CD4-positive, alpha-beta T cell (primary cell): Measurements from ENCODE around the gene SLC25A13. TPM values are rescaled to one million over a fixed set of nuclear protein-coding genes. Genes with fewer than 3 reads are reported as not detected.

Experiments
- ATAC-seq: fragments of 200-7000 bp; cut with Tn5 transposase; one replicate; pipeline ENCODE4 v1.10.0; 2022; ENCODE audit warnings: mild to moderate bottlenecking; ENCODE audit not compliant: poor library complexity
- CTCF ChIA-PET: fragments of 350-600 bp; sonication (Branson Sonifier 250); formaldehyde crosslinking; loops from one replicate; lab custom pipeline; 2021; ENCODE audit warnings: antibody characterized with exemption, inconsistent platforms; lab: Charles Lee
- POLR2A ChIA-PET: fragments of 350-600 bp; sonication (Branson Sonifier 250); formaldehyde crosslinking; loops from one replicate; lab custom pipeline; 2021; ENCODE audit warnings: antibody characterized with exemption, inconsistent platforms; lab: Charles Lee
- DNase-seq, 14 experiments: peaks; one replicate each; pipeline ENCODE4 v3.0.0-alpha.2; 2013 to 2020; ENCODE audit warnings: mixed read lengths in 2 of 14
- H3K27ac ChIP-seq, 2 donors: one replicate each; pipeline versions ENCODE4 v1.5.1 to v1.7.0; 2013; ENCODE audit warnings: low read length in 2 of 2, low read depth in 1 of 2, mild to moderate bottlenecking in 1 of 2
- H3K27me3 ChIP-seq, 2 experiments: 1 replicate in 1 of 2; 2 replicates in 1 of 2; pipeline versions ENCODE4 v1.6.1 to v1.7.0; 2013; ENCODE audit warnings: low read length in 2 of 2, control low read depth in 1 of 2, mild to moderate bottlenecking in 1 of 2, moderate library complexity in 1 of 2; ENCODE audit not compliant: insufficient read depth in 2 of 2, control insufficient read depth in 1 of 2
- H3K36me3 ChIP-seq: one replicate; pipeline ENCODE4 v1.6.1; 2013; ENCODE audit warnings: low read length, control low read depth; ENCODE audit not compliant: insufficient read depth
- H3K4me1 ChIP-seq: one replicate; pipeline ENCODE4 v1.6.1; 2013; ENCODE audit warnings: low read length, control low read depth; ENCODE audit not compliant: insufficient read depth
- H3K4me3 ChIP-seq: one replicate; pipeline ENCODE4 v1.5.1; 2013; ENCODE audit warnings: mild to moderate bottlenecking, low read length, moderate library complexity
- H3K9me3 ChIP-seq, 2 experiments: 1 replicate in 1 of 2; 2 replicates in 1 of 2; pipeline versions ENCODE4 v1.6.1 to v1.7.0; 2013; ENCODE audit warnings: low read length in 2 of 2, mild to moderate bottlenecking in 2 of 2, control low read depth in 1 of 2, moderate library complexity in 1 of 2; ENCODE audit not compliant: control insufficient read depth in 1 of 2, insufficient read depth in 1 of 2
- H3K27ac Mint-ChIP-seq: one replicate; pipeline ENCODE4 v1.8.0; 2020; ENCODE audit warnings: mixed read lengths
- H3K27me3 Mint-ChIP-seq: one replicate; pipeline ENCODE4 v1.8.0; 2021; ENCODE audit warnings: mixed read lengths
- H3K36me3 Mint-ChIP-seq: one replicate; pipeline ENCODE4 v1.8.0; 2021; ENCODE audit warnings: low read depth, mixed read lengths
- H3K4me1 Mint-ChIP-seq: one replicate; pipeline ENCODE4 v1.8.0; 2021; ENCODE audit warnings: low read depth, mixed read lengths
- H3K4me3 Mint-ChIP-seq: one replicate; pipeline ENCODE4 v1.8.0; 2020; ENCODE audit warnings: mild to moderate bottlenecking, mixed read lengths
- H3K9me3 Mint-ChIP-seq: one replicate; pipeline ENCODE4 v1.8.0; 2020; ENCODE audit warnings: mixed read lengths
- CTCF ChIP-seq: fragments of 200-600 bp; IDR thresholded peaks from one replicate; pipeline ENCODE4 v1.8.0; 2022; ENCODE audit warnings: antibody characterized with exemption, mild to moderate bottlenecking
- intact Hi-C, 2 experiments: fragments of 100-400 bp; cut with DNase I in 1 of 2; cut with micrococcal nuclease in 1 of 2; formaldehyde crosslinking; loops; one replicate each; pipeline versions ENCODE4 v1.15.1 to v1.9.0; 2023 to 2025; cut with DNase I, micrococcal nuclease
- total RNA-seq, 174 experiments: library from RNA in 2 of 174; stranded (reverse) in 2 of 174; gene quantifications; one replicate each; pipeline ENCODE4 v1.2.3 and lab custom pipeline; 2021 to 2026

Gene SLC25A13
- total RNA-seq, 2 experiments from 2014 or later, result 12.7 to 13.5 TPM

- Mint-ChIP-seq H3K4me1 (peaks cover 62% of the 10 kb centered on the region), H3K27ac (no peak overlapping the region), H3K36me3 (peaks cover 10% of the 10 kb centered on the region), H3K9me3 (no peaks in the 10 kb centered on the region), H3K27me3 (no peaks in the 10 kb centered on the region), H3K4me3 (no peak overlapping the region)
- ChIA-PET CTCF (no interaction called here), POLR2A (no interaction called here)
- no peak overlapping the region for H3K4me3 ChIP-seq
- no peaks in the 10 kb centered on the region for H3K4me1 ChIP-seq
- ATAC-seq (no peak), DNase-seq (no peak)
- intact Hi-C loops, result no loop called here
- no peak for TF ChIP-seq CTCF
- no peaks in the 10 kb centered on the region for H3K27me3 ChIP-seq
- H3K27ac ChIP-seq, result no peak overlapping the region
- H3K9me3 ChIP-seq, result no peaks in the 10 kb centered on the region
- H3K36me3 ChIP-seq, result peaks cover 3% of the 10 kb centered on the region
These were observed 13.0 kb downstream of the SLC25A13 start for GRCh38 chr7:96308950-96309263.

- H3K4me1 Mint-ChIP-seq, result peaks cover 65% of the 10 kb centered on the region
- H3K27ac Mint-ChIP-seq, result no peak overlapping the region
- no peak for DNase-seq
- peaks cover 3% of the 10 kb centered on the region for H3K36me3 ChIP-seq
- H3K27me3 ChIP-seq, result no peaks in the 10 kb centered on the region
- no peaks in the 10 kb centered on the region for H3K27me3 Mint-ChIP-seq
- no peak overlapping the region for H3K27ac ChIP-seq
- no peak overlapping the region for H3K4me3 ChIP-seq
- intact Hi-C loops, result no loop called here
- peaks cover 10% of the 10 kb centered on the region for H3K36me3 Mint-ChIP-seq
- ChIA-PET CTCF (no interaction called here), POLR2A (no interaction called here)
- ATAC-seq, result no peak
- H3K4me3 Mint-ChIP-seq, result no peak overlapping the region
- H3K9me3 ChIP-seq, result no peaks in the 10 kb centered on the region
- no peaks in the 10 kb centered on the region for H3K9me3 Mint-ChIP-seq
- H3K4me1 ChIP-seq, result peaks cover 3% of the 10 kb centered on the region
- TF ChIP-seq CTCF, result no peak
These were observed 13.5 kb downstream of the SLC25A13 start for GRCh38 chr7:96308253-96308949.

- TF ChIP-seq CTCF, result no peak
- H3K9me3 ChIP-seq, result no peaks in the 10 kb centered on the region
- H3K27me3 ChIP-seq, result no peaks in the 10 kb centered on the region
- H3K27ac ChIP-seq, result no peak overlapping the region
- H3K4me1 ChIP-seq, result peaks cover 12% of the 10 kb centered on the region
- Mint-ChIP-seq H3K9me3 (no peaks in the 10 kb centered on the region), H3K27ac (no peak overlapping the region), H3K4me3 (no peak overlapping the region), H3K36me3 (no peaks in the 10 kb centered on the region), H3K27me3 (no peaks in the 10 kb centered on the region), H3K4me1 (peaks cover 65% of the 10 kb centered on the region)
- intact Hi-C loops, result no loop called here
- no peaks in the 10 kb centered on the region for H3K36me3 ChIP-seq
- ChIA-PET POLR2A (no interaction called here), CTCF (no interaction called here)
- ATAC-seq (no peak), DNase-seq (no peak)
- H3K4me3 ChIP-seq, result no peak overlapping the region
These were observed 15.3 kb downstream of the SLC25A13 start for GRCh38 chr7:96306385-96307125.
